ENCODE measurements around the gene ZGPAT. TPM values are rescaled to one million over a fixed set of nuclear protein-coding genes. Genes with fewer than 3 reads are reported as not detected.

Gene ZGPAT
- total RNA-seq, 6 experiments from 2014 or later = 18.3 to 22.9 (median 19.6) TPM

GRCh38 chr20:63744158-63744557 is 36.3 kb downstream of the ZGPAT start:
- Mint-ChIP-seq H3K27ac (no peak overlapping the region), H3K4me1 (ENCODE audit: low read depth) (no peaks in the 10 kb centered on the region), H3K4me3 (no peak overlapping the region), H3K36me3 (ENCODE audit: low read depth) (peaks cover 4% of the 10 kb centered on the region; the same call in 1 of the 2 replicates), H3K27me3 (ENCODE audit: insufficient read depth) (no peaks in the 10 kb centered on the region; the same call in 1 of the 2 replicates), H3K9me3 (no peaks in the 10 kb centered on the region)
- no peak for DNase-seq
- TF ChIP-seq, protein P1, sequence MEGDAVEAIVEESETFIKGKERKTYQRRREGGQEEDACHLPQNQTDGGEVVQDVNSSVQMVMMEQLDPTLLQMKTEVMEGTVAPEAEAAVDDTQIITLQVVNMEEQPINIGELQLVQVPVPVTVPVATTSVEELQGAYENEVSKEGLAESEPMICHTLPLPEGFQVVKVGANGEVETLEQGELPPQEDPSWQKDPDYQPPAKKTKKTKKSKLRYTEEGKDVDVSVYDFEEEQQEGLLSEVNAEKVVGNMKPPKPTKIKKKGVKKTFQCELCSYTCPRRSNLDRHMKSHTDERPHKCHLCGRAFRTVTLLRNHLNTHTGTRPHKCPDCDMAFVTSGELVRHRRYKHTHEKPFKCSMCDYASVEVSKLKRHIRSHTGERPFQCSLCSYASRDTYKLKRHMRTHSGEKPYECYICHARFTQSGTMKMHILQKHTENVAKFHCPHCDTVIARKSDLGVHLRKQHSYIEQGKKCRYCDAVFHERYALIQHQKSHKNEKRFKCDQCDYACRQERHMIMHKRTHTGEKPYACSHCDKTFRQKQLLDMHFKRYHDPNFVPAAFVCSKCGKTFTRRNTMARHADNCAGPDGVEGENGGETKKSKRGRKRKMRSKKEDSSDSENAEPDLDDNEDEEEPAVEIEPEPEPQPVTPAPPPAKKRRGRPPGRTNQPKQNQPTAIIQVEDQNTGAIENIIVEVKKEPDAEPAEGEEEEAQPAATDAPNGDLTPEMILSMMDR (IDR thresholded peaks at IDR 0.05) = no peak

DNA sequence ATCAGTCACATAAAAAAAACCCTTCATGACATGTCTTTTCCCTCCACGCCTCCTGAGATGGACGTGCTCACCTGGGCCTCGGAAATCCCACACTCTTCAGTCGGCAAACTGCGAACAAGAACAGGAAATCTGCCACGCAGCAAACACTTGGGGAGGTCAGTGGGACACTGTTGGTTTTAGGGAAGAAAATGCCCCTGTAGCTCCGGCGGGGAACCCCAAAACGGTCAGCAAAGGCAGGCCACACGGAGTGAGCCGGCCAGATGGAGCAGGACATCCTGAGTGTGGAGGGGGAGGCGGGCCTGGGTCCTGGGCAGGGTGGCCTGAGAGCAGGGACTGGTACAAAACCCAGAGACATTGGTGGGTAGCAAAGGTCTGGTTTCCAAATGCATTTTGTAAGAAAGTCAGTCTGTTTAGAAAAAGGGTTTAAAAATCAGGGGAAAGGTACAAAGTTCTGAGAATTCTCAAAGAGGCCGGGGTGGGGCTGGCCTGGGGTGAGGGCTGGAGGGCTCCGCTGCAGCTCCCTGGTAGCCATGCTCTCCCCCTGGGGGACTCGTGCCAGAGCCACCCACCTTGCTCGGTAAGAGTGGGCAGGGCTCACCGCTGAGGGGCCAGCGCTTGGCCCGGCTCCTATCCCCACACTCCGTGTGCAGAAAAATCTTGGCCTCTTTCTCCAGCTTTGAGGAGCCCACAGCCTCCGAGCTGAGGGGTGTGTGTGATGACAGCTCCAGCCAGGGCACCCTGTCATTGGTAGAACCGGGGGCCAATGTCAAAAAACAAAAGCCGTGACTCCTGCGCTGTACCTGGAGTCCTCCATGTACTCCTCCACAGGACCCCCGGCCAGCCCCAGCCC is 37.0 kb downstream of the ZGPAT start:
- H3K4me3 Mint-ChIP-seq = no peak overlapping the region
- TF ChIP-seq, protein P1 (IDR thresholded peaks at IDR 0.05) = no peak
- no peaks in the 10 kb centered on the region; the same call in 1 of the 2 replicates for H3K27me3 Mint-ChIP-seq (ENCODE audit: insufficient read depth)
- no peak for DNase-seq
- no peaks in the 10 kb centered on the region for H3K4me1 Mint-ChIP-seq (ENCODE audit: low read depth)
- H3K36me3 Mint-ChIP-seq (ENCODE audit: low read depth) = peaks cover 4% of the 10 kb centered on the region; the same call in 1 of the 2 replicates
- no peak overlapping the region for H3K27ac Mint-ChIP-seq
- H3K9me3 Mint-ChIP-seq = no peaks in the 10 kb centered on the region

DNA sequence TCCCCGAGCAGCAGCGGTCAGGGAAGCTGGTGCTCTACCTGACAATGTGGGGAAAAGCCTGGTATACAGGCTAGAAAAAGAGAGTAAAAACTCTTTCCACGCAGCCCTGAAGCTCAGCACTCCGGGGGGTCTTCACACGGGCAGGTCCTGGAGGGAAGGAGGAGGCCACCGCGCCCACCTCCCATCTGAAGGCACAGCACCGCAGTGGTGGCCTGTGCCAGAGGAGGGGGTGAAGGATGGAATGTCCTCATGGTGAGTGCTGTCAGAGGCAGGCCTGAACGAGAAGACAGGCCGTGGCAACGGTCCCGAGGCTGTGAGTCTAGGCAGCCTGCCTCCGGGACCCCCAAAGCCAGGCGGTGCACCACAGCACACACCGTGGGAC is 37.6 kb downstream of the ZGPAT start:
- Mint-ChIP-seq H3K36me3 (ENCODE audit: low read depth) (peaks cover 4% of the 10 kb centered on the region; the same call in 1 of the 2 replicates), H3K27me3 (ENCODE audit: insufficient read depth) (no peaks in the 10 kb centered on the region; the same call in 1 of the 2 replicates), H3K27ac (no peak overlapping the region), H3K9me3 (no peaks in the 10 kb centered on the region), H3K4me3 (no peak overlapping the region), H3K4me1 (ENCODE audit: low read depth) (no peaks in the 10 kb centered on the region)
- TF ChIP-seq, protein P1 (IDR thresholded peaks at IDR 0.05) = no peak
- no peak for DNase-seq

GRCh38 chr20:63745961-63746731 is 38.3 kb downstream of the ZGPAT start:
- Mint-ChIP-seq H3K4me1 (ENCODE audit: low read depth) (no peaks in the 10 kb centered on the region), H3K27ac (no peak overlapping the region; the same call in 1 of the 2 replicates), H3K36me3 (ENCODE audit: low read depth) (peaks cover 4% of the 10 kb centered on the region; the same call in 1 of the 2 replicates), H3K4me3 (no peak overlapping the region; the same call in 1 of the 2 replicates), H3K9me3 (no peaks in the 10 kb centered on the region), H3K27me3 (ENCODE audit: insufficient read depth) (no peaks in the 10 kb centered on the region; the same call in 1 of the 2 replicates)
- TF ChIP-seq, protein P1 (IDR thresholded peaks at IDR 0.05) = no peak
- DNase-seq = no peak

DNA sequence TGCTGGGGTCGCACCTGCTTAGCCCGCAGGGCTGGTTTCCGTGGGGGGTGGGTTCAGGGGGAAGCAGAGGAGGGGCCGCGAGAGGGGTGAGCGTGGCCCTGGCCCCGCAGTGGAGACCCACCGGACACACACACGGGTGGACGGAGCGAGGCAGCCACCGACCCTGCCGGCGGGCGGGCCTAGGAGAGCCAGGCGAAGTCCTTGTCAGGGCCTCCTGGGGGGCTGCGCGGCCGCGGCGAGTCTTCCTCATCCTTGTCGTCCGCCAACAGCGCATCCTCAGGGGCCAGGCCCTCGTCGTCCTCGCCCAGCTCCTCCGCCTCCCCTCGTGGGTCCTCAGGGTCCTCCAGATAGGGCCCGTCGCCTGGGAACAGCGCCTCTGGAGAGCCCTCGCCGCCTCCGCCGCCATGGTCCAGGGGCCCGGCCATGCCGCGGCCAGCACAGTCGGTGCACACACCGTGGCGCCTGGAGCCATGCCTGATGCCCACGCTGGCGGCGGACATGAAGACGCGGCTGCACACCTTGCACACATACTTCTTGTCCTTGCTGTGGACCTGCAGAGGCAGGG is 39.0 kb downstream of the ZGPAT start:
- Mint-ChIP-seq H3K4me3 (no peak overlapping the region), H3K27me3 (ENCODE audit: insufficient read depth) (no peaks in the 10 kb centered on the region; the same call in 1 of the 2 replicates), H3K9me3 (no peaks in the 10 kb centered on the region), H3K4me1 (ENCODE audit: low read depth) (no peaks in the 10 kb centered on the region), H3K36me3 (ENCODE audit: low read depth) (peaks cover 4% of the 10 kb centered on the region; the same call in 1 of the 2 replicates), H3K27ac (no peak overlapping the region)
- no peak for DNase-seq
- TF ChIP-seq, protein P1 (IDR thresholded peaks at IDR 0.05) = no peak

All from HFFc6 (cell line).